ENCODE results near the gene ARMCX5.

ARMCX5 gene

GRCh38 chrX:102652031-102652688, 52.8 kb downstream of the ARMCX5 start:
- Histone ChIP-seq H3K9me2 (replicated peaks; ENCODE audit: insufficient read depth, low read length) (no peaks in the 10 kb centered on the region), H3K36me3 (ENCODE audit: low read length) (no peaks in the 10 kb centered on the region), H3K4me2 (ENCODE audit: low read depth, low read length, poor library complexity, severe bottlenecking) (peak overlapping the region; percentile 17), H3K9me3 (ENCODE audit: insufficient read depth, low read length) (no peaks in the 10 kb centered on the region), H3F3A (ENCODE audit: insufficient read depth) (no peaks in the 10 kb centered on the region), H3K27me3 (ENCODE audit: low read length) (no peaks in the 10 kb centered on the region), H3K27ac (ENCODE audit: low read depth, low read length) (no peak overlapping the region), H3K9ac (ENCODE audit: low read length) (no peak overlapping the region), H3K79me2 (ENCODE audit: insufficient read depth, low read length) (no peaks in the 10 kb centered on the region), H3K4me3 (ENCODE audit: insufficient read depth, low read length, poor library complexity, severe bottlenecking) (no peak overlapping the region), H4K20me1 (ENCODE audit: low read depth, low read length) (no peaks in the 10 kb centered on the region), H2AFZ (ENCODE audit: low read depth, low read length, severe bottlenecking) (no peak overlapping the region)
- TF ChIP-seq EZH2phosphoT487 (conservative IDR thresholded peaks at IDR 0.05; ENCODE audit: low read length) (no peak), CTCF (IDR thresholded peaks at IDR 0.05; ENCODE audit: insufficient read depth, low read length, poor library complexity, severe bottlenecking) (peak; percentile 9)

Measured in SU-DHL-6 (cell line).